DOHH2 (cell line): ENCODE measurements around the gene GMFB.

Experiments
- CTCF ChIP-seq: fragments of 200-600 bp; sonication (generic); IDR thresholded peaks from one replicate; pipeline ENCODE4 v1.5.1; 2014; ENCODE audit warnings: antibody characterized with exemption, mild to moderate bottlenecking, low read depth, low read length; ENCODE audit not compliant: poor library complexity, severe bottlenecking
- EZH2phosphoT487 ChIP-seq: fragments of 200-600 bp; sonication (generic); IDR thresholded peaks from 2 replicates; pipeline ENCODE4 v1.6.1; 2017; ENCODE audit warnings: borderline replicate concordance, mild to moderate bottlenecking, antibody characterized with exemption, low read length, moderate library complexity, mixed read lengths

- peak; percentile 47 for TF ChIP-seq CTCF
- TF ChIP-seq EZH2phosphoT487: no peak
These were observed at the start of gene GMFB for GRCh38 chr14:54488646-54489317.
